VCaP (cell line): ENCODE results near the gene OPRD1.

Experiments
- H3K27ac ChIP-seq: fragments of 450-650 bp; 2 replicates; pipeline ENCODE4 v1.5.1; 2017
- TF ChIP-seq, protein P1 (sequence below): fragments of 450-650 bp; conservative IDR thresholded peaks from 2 replicates; pipeline ENCODE4 v1.5.1; 2017; ENCODE audit warnings: mild to moderate bottlenecking, moderate library complexity

The OPRD1 gene

DNA sequence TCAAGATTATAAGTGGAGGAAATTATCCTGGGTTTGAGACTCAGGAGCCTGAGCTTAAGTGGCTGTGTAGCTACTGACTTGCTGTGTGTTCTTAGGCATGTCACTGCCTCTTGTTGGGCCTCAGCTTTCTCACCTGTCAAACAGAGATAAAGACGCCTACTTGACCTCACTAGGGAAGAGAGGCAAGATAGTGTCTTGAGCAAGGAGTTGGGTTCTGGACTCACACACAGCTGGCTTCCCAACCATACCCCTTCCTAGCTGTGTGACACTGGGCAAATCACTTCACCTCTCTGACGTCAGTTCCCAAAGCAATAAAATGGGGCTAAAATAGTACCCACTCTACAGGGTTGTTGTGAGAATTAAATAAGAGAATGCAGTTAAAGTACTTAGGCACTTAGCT is 90.8 kb downstream of the OPRD1 start:
- H3K27ac ChIP-seq: no peak overlapping the region
- TF ChIP-seq, protein P1, sequence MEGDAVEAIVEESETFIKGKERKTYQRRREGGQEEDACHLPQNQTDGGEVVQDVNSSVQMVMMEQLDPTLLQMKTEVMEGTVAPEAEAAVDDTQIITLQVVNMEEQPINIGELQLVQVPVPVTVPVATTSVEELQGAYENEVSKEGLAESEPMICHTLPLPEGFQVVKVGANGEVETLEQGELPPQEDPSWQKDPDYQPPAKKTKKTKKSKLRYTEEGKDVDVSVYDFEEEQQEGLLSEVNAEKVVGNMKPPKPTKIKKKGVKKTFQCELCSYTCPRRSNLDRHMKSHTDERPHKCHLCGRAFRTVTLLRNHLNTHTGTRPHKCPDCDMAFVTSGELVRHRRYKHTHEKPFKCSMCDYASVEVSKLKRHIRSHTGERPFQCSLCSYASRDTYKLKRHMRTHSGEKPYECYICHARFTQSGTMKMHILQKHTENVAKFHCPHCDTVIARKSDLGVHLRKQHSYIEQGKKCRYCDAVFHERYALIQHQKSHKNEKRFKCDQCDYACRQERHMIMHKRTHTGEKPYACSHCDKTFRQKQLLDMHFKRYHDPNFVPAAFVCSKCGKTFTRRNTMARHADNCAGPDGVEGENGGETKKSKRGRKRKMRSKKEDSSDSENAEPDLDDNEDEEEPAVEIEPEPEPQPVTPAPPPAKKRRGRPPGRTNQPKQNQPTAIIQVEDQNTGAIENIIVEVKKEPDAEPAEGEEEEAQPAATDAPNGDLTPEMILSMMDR: no peak

DNA sequence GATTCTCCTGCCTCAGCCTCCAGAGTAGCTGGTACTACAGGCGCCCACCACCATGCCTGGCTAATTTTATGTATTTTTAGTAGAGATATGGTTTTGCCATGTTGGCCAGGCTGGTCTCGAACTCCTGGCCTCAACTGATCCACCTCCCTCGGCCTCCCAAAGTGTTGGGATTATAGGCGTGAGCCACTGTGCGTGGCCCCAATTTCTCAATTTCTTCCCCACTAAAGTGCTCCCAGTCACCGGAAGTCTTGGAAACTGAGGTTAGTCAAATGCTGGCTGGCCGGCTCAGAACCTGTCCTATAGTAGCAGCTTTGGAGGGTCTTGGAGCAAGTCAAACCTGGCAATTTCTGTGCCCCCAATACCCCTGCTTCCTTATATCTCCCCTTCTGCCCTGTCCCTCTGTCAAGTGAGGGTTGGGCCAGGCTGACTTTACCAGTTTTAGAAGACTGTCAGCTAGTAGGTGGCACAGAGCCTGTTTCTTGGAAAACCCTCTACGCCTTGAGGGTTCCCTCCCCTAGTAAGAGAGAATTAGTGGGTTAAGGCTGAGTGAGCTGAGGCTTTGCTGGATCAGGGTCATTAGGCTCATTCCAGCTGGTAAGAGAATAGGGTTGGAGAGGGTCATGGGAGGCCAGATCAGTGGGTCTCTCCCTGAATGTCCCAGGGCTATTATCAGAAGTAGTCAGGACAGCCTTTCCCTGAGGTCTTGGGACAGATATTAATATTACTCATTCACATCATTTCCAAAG is 94.1 kb downstream of the OPRD1 start:
- no peak overlapping the region for H3K27ac ChIP-seq
- TF ChIP-seq, protein P1: no peak

GRCh38 chr1:28909198-28909597 is 97.2 kb downstream of the OPRD1 start:
- TF ChIP-seq, protein P1: no peak
- H3K27ac ChIP-seq: no peak overlapping the region

GRCh38 chr1:28910379-28911115 is 98.6 kb downstream of the OPRD1 start:
- no peak overlapping the region for H3K27ac ChIP-seq
- TF ChIP-seq, protein P1: no peak

DNA sequence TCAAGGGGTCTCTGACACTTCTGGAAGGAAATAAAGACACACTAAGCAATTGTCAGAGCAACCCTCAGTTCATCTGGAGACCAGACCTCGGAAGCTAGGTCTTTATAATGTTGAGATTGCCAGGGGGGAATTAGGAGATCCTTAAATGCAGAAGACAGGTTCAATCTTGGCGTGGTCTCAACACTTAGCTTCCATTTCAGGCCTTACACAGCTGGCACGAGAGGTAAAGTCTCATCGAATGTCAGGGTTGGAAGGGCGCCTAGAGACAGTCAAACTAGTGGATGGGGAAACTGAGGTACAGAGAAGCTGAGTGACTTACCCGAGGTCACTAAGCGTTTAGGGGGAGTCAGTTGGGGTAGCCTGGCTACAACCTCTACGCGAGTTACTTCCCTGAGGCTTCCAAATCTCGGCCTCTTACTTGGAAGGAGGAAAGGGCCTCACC is 101.8 kb downstream of the OPRD1 start:
- TF ChIP-seq, protein P1: no peak
- H3K27ac ChIP-seq: peak overlapping the region; percentile 88

DNA sequence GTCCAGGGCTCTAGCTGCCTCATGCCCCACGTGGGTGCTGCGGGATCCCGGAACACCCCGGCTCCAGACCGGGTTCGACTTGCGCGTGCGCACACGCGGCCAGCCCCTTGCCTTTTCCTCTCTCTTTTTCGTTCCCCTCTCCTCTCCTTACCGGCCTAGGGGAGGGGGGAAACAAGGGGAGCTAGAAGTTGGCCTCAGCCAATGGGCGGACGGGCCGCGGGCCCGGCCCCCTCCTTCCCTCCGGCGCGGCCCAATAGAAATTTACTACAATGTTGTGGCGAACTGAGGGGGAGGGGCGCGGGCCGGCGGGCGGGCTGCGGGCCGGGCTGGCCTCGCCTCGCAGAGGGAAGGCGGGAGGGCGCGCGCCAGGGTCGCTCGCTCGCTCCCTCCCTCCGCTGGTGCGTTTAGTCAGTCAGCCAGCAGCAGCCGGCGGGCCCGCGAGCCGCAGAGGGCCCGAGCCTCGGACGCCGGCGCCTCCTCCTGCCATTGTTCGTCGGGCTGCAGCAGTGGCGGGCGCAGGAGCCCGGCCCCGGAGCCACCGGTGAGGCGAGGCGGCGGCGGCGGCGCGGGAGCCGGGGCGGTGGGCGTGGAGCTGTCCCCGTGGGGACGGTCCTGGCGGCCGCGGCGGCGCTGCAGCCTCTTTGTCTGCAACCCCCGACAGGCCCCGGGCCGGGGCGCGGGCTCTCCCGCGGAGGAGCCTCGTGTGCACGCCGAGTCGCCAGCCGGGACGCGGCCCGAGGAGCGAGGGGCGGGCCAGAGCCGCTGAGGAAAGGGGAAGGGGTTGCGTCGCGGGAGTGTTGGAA is 102.5 kb downstream of the OPRD1 start, which contains the start of gene EPB41:
Gene EPB41 (plus strand): TSS at position 342 of the 803 bp plus-strand sequence. CDS start 72,869 bp downstream, outside the sequence.
- TF ChIP-seq, protein P1: no peak
- H3K27ac ChIP-seq: peak within 1 kb of the TSS; percentile 88
